ENCODE data around the gene SPON1.

- TF ChIP-seq CTCF (IDR thresholded peaks at IDR 0.05) (no peak), EP300 (IDR thresholded peaks at IDR 0.05; ENCODE audit: low read depth) (no peak), POLR2A (IDR thresholded peaks at IDR 0.05) (no peak), POLR2AphosphoS5 (IDR thresholded peaks at IDR 0.05) (no peak)
Observed at GRCh38 chr11:14261066-14261465, 298.5 kb downstream of the SPON1 start.

Measured in transverse colon (tissue), 4 donors.